ENCODE data around the gene TCEAL3.

- peak; percentile 53 for TF ChIP-seq POLR2AphosphoS5 (IDR thresholded peaks at IDR 0.05)
- TF ChIP-seq CTCF (IDR thresholded peaks at IDR 0.05) = no peak
- TF ChIP-seq POLR2A (IDR thresholded peaks at IDR 0.05) = peak; percentile 27
Measured at GRCh38 chrX:103628386-103629317, 20.9 kb downstream of the TCEAL3 start, which contains the start of gene TCEAL1.

All from prostate gland (tissue), 2 donors.